NCI-H146 treated with DMSO at 0.1 percent for 48 hours (cell line): ENCODE measurements around the gene CRHR1.

Source experiments
- DNase-seq: peaks from one replicate; lab custom pipeline; 2025; ENCODE audit not compliant: unreplicated experiment; lab: John Stamatoyannopoulos, UW

CRHR1 gene

DNA sequence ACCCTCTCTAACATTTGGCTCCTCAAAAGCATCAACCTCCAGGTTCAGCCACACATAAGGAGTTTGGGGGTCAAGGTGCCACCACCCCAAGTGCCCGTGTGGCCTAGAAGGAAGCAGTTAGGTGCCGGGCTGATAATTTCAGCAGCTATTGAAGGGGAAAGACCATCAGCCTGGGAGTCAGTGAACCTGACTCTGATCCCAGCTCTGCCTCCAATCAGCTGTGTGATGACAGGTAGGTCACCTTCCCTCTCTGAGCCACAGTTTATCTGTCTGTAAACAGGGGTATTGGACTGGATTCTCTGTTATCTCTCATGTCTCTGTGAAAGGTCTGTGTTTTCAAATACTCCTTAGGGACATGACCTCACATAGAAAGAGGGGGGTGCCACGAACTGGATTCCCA lies 3.9 kb downstream of the CRHR1 start:
- DNase-seq: no peak

DNA sequence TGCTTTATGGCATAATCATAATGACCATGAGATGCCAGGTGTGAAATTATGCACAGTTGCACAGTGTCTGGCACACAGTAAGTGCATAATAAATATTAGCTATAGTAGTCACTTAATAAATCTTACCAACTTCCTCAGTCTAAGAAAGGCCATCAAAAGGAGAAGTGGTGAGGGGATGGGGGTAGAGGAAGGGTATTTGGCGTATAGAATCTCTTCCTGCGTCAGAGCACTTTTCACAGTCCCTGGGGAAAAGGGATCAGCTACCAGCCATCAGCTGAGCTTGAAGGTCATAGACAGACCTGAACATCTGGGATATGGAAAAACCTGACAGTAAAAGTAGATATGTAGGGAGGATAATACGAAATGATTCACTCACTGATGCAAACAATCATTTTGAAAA lies 5.8 kb downstream of the CRHR1 start:
- DNase-seq: no peak

DNA sequence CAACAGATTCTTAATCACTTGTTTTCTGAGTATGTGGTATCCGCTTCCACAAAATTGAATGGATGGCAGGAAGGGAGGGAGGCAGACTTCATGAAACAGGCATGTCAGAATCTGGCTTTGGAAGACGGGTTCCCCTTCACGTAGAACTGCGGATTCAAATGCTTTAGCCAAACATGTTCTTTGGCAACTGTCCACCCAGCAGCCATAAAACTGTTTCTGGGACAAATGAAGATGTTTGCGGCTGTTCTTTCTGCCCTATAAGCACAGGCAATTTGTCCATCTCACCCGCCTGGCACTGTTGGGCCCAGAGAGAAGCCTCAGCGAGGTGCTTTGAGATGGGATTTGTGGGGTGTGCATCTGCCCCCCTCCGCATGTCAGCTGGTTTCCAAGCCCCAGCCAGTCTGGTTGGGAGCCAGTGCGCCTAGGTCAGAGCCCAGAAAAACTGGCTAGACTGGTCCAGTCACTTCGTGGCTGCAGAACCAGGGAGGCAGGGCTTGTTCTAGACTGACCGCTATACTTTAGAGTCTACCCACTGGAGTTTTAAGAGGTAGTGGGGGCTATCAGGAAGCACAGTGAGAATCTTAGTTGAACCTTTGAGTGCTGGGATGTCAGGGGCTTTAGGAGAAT lies 6.3 kb downstream of the CRHR1 start:
- DNase-seq: no peak

DNA sequence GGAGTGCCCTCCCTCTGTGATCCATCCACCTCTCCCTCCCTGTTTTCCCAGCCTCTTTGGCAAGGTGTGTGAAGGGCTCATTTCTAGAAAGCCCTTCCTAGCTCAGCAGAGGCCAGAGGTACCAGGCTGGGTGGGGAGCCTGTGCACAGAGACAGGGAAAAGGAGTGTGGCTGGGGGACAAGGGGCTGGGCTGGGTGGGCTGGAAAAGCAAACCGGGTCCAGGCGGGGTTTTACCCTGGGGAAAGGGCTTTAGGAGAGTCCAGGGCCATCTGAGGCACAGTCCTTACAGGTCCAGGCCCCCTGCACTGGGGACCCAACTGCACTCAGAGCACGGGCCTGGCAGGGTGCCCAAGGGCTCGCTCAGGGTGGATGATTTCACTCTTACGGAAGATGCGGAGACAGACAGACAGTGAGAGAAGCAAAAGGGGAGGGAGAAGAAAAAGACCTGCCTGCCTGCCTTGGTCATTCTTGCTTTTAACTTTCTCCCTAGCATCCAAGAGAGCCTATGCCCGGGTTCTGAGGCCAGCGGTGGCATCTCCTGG lies 7.0 kb downstream of the CRHR1 start:
- no peak for DNase-seq

DNA sequence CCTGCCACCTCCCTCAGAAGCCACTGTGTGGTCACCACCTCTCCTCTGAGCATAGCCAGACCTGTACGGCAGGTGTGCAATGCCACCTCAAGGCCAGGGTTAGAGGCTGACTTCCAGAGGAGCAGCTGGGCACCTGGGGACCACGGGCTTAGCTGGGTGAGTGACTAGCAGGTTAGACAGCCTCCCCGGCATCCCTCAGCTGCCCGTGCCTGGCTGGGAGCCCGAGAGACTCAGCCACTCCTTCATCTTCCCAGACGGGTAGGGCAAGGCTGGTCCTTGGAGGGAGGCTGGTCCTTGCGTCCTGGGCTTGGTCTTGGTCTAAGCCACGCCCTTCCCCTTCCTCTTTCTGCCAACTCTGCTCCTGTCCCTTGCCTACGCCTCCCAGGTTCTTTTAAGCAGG lies 7.8 kb downstream of the CRHR1 start:
- no peak for DNase-seq

DNA sequence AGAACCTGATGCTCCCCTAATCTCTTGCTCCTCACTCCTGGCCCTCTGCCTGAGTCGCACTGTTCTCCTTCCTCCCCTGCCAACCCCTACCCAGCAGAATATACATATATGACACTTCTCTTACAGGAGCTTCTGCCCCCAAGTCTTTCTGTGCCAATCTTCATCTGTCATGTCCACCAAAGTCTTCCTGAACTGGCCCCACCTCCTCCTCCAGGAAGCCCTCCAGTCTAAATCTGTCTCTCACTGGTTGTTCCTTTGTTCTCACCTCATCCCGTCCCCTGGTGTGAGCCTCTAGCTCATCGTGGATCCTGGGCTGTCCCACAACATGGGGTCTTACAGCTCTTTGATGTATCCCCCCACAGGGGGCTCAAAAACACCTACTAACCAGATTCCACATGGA lies 8.3 kb downstream of the CRHR1 start:
- no peak for DNase-seq

DNA sequence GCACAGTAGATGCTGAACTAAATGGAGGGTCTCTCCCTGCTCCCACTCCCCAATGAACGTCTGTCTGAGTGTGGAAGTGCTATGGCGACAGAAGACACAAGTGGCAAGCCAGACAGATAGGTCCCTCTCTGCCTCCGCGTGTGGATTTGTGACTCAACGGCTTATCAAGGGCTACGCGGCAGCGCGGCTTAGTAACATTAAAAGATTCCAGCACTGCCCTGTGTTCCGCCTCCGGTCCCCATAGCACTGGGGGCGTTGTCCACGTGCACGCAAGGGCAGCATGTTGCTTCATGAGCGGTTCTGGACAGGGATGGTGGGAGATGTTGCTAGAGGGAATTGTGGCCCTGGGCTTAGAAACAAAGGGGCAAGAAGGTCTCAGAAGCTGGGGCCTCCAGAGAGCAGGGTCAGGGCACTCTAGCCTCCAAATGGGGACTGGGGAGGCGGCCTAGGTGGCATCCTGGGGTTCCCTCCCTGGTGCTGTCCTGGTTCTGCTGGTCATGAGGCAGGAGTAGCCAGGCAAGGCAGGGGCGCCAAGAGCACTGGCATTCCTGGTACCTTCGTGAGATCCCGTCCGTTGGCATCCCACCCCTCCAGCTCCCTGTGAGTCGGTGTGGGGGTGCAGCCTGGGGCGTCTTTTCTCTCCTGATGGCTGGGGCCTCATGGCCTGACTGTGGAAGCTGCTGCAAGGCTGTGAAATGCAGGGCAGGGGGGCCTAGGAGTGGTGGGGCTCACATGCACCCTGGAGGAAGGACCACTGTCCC lies 9.1 kb downstream of the CRHR1 start:
- no peak for DNase-seq

DNA sequence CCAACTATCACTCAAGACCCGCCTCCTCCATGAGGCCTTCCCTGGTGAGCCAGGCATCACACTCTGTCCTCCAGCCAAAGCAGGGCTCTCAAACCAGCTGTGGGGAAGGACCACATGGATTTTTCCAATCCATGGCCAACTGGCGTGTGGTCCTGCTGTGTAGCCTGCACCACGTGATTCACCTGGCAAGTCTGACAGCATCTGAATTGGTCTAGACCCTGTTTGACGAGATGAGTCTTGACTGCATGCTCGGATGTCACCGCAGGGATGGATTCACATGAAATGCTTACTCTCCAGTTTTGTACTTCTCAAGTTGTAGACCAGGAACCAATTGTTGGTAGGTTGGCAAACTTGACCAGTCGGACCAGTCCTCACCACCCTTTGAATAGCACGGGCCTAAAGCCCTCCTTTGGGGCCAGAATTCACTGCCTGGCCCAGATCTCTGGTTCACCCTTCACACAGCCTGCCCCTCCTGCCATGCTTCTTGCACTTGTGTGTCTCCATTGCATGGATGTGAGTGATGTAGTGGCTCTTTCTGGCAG lies 9.9 kb downstream of the CRHR1 start:
- no peak for DNase-seq

DNA sequence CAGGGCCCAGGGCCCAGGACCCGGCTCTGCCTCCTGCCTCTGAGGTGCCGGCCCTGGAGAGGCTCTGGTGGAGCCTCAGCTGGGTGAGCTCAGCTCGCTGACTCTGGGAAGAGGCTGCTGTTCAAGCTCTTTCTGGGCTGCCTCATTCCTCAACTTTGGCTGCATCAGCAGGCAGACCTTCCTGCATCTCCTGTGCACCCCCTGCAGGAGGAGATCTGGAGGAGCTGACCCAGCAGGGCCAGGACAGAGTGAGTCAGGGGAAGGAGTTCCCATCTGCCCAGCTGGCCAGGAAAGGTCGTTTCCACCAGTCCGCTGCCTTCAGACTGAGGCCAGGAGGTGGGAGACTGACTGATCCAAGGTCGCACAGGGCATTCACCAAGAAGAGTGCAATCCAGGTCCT lies 10.7 kb downstream of the CRHR1 start:
- no peak for DNase-seq

DNA sequence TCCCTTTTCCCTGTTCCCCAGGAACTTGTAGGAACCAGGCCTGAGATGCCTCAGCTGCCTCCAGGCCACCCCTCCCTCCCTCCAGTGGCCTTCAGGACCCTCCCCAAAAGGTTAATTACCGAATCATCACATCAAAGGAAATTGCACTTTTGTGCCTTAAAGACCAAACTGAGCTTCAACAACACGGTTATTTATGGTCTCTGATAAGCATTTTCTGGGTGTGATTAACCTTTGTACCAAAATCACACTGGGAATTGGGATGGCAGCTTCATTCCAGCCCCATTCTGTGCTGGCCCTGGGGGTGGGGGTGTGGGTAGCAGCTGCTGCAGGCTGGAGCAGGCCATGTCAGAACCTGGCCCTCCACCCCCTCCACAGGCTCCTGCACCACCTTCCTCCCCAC lies 16.7 kb downstream of the CRHR1 start:
- DNase-seq: no peak

DNA sequence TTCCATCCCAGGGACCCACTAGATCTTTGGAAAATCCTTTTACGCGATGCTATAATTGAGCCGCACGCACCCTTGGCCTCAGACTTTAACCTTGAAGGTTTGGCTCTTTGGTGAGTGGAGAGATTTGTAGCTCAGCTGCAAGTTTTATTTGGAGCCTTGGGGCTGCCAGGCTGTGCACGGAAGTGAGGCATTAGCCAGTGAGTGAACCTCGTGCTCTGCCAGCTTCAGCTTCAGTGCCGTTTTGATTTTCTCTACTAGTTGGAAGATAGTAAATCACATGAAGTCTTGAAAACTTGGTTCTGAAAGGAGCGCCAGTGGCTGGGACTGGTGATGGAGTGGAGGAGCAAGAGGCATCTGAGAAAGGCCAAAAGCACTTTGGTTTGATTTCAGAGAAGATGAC lies 17.3 kb downstream of the CRHR1 start:
- no peak for DNase-seq

DNA sequence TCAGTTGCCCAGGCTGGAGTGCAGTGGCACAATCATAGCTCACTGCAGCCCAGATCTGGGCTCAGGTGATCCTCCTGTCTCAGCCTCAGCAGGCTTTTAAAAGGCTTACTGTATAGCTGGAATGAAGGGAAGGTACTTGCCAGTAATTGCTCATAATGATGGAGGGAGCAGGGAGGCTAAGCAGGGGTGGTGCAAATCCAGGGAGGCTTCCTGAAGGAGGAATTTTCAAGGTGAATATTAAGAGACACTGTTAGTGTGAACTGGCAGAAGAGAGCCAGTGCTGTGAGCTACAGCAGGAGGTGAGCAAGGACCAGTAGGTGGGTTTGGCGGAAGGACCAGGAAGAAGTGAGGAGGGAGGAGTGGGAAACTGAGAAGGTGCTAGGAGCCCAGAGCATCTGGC lies 24.7 kb downstream of the CRHR1 start:
- DNase-seq: no peak

DNA sequence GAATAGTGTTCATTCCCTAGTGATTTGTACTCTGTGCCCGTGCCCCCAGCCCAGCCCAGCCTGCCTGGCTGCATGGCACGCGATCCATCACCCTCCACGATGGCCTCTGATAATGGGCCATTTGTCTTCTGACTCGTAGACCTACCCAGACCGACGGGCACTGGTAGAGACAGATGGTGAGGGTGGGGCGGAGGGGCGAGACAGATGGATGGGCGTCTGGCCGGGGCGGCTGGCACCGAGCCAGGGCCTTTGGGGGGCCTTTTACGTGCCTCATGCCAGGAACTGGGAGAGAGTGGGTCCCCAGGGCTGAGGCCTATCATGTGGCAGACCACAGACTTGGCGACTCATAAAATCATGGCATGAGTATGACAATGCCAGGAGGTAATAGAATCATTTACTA lies 25.4 kb downstream of the CRHR1 start:
- DNase-seq: no peak

DNA sequence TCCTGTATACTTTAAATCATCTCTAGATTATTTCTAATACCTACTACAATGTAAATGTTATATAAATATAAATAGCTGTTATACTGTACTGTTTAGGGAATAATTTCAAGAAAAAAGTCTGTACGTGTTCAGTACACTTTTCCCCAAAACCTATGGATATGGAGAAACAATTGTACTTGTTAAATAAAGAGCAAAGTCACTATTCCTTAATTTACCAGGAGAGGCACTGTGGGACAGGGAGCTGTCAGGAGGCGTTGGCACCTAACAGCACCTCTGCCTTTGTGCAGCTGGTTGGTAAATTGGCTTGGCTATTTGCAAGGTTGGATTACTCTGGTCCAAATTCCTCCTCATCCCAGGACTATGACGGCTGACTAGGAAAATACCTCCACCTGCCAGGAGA lies 28.0 kb downstream of the CRHR1 start:
- no peak for DNase-seq

DNA sequence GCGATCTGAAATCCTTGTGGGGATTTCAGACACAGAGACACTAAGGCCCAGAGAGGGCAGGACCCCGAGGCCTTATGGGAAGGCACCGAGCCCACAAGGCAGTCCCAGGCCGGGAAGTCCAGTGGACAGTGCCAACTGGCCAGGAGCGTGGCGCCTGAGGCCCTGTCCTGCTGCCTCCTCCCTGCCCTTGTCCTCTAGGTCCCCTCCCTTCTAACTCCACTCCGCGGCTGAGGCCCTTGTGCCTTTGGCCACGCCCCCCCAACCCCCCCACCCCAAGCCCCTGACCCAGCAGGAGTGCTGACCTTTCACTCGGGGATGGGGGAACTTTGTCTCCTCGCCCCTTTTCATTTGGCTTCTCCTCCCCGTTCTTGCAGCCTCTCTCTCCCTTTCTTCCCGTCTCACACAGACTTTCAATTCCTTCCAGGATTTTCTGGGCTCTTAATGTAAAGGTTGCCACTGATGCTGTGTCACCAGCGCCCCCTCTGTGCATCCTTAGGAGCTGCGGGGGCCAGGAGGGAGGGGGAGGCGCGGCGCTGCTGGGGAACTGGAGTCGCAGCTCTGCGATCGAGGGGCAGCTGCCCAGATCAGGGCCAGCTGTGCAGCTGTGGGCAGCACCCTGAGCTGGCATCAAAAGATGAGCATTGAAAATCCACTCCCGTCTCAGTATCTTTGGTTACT lies 29.1 kb downstream of the CRHR1 start:
- no peak for DNase-seq

DNA sequence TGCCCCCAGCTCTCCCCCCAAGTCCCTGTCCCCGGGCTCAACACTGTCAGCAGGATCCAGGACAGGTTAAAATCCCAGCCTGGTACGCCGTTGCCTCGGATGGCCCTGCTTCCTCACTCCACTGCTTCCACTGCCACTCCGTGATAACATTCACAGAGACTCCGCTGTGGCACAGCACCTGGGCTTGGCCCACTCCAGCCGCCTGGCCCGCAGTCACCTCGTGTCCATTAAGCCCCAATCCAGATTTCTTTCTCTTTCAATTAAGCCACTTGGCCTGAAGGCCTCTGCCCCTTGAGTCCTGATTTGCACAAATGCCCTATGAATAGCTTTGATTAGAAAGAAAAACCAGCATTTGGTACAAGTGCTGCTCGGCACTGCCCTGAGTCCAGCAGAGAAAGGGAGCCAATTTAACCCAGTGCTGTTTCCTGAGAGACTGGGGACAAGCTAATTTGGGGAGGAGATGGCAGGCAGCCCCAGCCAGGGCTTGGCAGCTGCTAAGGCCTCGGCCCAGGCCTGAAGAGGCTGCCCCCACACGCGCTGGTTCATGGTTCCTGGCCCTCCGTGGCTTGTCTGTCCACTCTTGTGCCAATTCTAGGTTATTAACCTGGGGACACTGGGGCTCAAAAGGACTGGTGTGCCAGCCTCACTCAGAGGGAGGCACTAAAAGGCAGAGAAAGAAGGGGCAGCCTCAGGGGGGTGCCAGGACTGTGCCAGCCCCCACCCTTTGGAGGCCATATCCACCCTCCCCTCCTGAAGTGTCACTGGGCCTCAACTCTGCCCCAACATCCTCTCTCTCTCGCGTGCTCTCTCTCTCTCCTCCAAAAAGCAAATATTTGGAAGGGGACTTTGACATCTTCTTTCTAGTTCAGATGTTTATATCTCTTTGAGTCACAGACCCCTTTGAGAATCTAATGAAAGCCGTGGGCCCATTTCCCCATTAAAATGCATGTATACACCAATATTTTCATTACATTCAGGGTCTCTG lies 30.8 kb downstream of the CRHR1 start:
- no peak for DNase-seq

DNA sequence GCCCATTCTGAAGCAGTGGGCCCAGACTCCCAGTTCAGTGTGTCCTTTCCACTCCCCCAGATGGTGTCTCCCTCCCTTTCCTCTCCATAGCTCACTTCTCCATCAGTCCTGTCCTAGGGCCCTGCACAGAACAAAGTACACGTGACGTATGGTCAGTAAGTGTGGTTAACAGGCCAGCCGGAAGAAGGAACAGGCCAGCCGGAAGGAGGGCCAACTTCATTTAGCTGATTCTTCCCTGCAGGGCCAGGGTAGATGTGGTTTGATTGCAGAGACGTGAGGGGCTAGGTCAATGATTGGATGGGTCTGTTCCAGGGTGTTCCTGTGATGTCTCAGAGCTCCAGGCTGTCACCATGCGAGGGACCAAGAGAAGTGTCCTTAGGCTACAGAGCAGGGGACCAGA lies 31.6 kb downstream of the CRHR1 start:
- DNase-seq: no peak

DNA sequence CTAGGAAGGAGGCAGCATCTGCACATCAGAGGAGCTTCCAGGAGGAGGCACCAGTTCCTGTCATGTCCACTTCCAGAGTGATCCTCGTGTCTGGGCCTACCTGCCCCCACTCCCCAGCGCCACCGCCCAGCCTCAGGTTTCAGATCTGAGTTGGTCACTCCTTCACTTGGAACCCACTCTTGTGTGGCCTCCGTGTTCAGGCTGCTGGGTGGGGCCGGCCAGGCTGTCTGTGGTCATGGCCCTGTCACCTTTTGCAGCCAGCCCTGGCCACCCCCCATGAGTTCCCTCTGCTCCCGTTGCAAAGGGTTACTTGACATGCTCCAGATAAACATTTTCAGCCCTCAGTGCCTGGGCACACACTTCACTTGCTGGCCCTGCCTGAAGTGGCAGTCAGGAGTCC lies 33.9 kb downstream of the CRHR1 start:
- DNase-seq: no peak

DNA sequence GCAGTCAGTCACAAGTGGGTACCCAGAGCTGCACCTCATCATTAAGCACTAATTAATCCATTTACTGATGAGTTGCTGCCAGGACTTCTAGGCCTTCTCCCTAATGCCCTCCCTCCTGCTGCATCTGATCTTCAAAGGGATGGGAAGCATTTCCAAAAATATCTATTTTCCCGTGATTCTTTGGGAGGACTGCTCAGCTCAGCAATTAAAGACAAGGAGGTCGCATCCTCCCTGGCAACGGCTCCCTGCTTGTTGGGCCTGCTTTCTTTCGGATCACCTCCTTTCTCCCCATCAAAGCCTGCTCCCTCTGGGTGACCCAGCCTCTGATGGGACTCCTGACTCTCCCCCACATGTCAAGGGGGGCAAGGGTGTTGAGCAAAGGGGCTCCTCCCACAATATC lies 34.6 kb downstream of the CRHR1 start:
- no peak for DNase-seq

DNA sequence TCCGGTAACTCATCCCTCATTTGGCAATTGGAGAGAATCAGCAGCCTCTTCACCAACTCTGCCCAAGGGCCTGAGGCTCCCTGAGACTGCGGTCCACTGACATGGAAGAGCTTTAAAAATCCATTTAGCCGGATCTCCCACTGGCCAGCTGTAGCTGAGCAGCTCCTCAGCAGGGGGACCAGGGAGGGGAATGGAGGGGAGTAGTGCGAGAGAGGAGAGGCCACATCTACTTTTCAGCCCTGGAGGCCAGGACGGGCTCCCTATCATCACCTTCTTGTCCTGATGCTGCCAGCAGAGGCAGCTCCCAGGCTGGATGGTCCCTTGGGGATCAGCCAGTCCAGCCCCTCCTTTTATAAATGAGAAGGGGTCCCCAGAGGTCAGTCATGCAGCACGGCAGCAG lies 35.5 kb downstream of the CRHR1 start:
- no peak for DNase-seq
